ENCODE measurements around the gene KLF15. TPM values are rescaled to one million over a fixed set of nuclear protein-coding genes. Genes with fewer than 3 reads are reported as not detected.

KLF15 gene
- total RNA-seq, 1 donor from 2014 or later = 3.3 TPM

DNA sequence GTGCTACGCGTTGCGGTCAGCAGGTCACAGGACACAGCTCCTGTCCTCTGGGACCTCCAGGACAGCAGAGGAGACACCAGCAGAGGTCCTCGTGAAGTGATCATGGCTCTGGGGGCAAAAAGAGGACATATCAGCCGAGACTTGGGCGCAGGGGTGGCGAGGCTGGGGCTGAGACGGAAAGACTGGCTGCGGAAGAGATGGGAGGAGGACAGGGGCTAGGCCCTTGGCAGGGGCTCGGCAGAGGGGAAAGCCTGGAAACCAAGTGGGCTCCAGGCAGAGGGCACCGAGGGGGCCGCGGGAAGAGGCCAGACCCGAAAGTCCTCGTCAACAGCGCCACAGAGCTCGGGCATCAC lies 32.6 kb upstream of the KLF15 start:
- H3F3A ChIP-seq (ENCODE audit: low read depth) = peaks cover 6% of the 10 kb centered on the region
- no peak for DNase-seq (ENCODE audit: low spot score)
- no peaks in the 10 kb centered on the region for H3K9me3 ChIP-seq (ENCODE audit: low read depth)
- peaks cover 7% of the 10 kb centered on the region for H3K4me1 ChIP-seq
- Mint-ChIP-seq H3K4me3 (no peak overlapping the region), H3K36me3 (no peaks in the 10 kb centered on the region), H3K4me1 (peaks cover 15% of the 10 kb centered on the region), H3K9me3 (no peaks in the 10 kb centered on the region), H3K27ac (peak overlapping the region; percentile 84), H3K27me3 (ENCODE audit: insufficient read depth, low read depth) (peaks cover 6% of the 10 kb centered on the region)
- TF ChIP-seq EZH2phosphoT487 (IDR thresholded peaks at IDR 0.05) (no peak), EZH2 (IDR thresholded peaks at IDR 0.05) (no peak)
- TF ChIP-seq, protein P1, sequence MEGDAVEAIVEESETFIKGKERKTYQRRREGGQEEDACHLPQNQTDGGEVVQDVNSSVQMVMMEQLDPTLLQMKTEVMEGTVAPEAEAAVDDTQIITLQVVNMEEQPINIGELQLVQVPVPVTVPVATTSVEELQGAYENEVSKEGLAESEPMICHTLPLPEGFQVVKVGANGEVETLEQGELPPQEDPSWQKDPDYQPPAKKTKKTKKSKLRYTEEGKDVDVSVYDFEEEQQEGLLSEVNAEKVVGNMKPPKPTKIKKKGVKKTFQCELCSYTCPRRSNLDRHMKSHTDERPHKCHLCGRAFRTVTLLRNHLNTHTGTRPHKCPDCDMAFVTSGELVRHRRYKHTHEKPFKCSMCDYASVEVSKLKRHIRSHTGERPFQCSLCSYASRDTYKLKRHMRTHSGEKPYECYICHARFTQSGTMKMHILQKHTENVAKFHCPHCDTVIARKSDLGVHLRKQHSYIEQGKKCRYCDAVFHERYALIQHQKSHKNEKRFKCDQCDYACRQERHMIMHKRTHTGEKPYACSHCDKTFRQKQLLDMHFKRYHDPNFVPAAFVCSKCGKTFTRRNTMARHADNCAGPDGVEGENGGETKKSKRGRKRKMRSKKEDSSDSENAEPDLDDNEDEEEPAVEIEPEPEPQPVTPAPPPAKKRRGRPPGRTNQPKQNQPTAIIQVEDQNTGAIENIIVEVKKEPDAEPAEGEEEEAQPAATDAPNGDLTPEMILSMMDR (IDR thresholded peaks at IDR 0.05) = no peak
- H3K79me2 ChIP-seq (ENCODE audit: low read depth) = no peaks in the 10 kb centered on the region
- H4K20me1 ChIP-seq (ENCODE audit: low read depth) = no peaks in the 10 kb centered on the region
- H3K4me2 ChIP-seq = peak overlapping the region; percentile 50
- no peak overlapping the region for H3K27ac ChIP-seq
- no peak overlapping the region for H3K4me3 ChIP-seq
- H3K9ac ChIP-seq = no peak overlapping the region
- H3K27me3 ChIP-seq = peaks cover 57% of the 10 kb centered on the region
- peak overlapping the region; percentile 72 for H2AFZ ChIP-seq (replicated peaks)
- no peaks in the 10 kb centered on the region for H3K36me3 ChIP-seq

- H3K27me3 Mint-ChIP-seq (ENCODE audit: insufficient read depth, low read depth) = peaks cover 8% of the 10 kb centered on the region
- H3K36me3 Mint-ChIP-seq = no peaks in the 10 kb centered on the region
- TF ChIP-seq, protein P1 (IDR thresholded peaks at IDR 0.05) = peak; percentile 89
- TF ChIP-seq EZH2phosphoT487 (IDR thresholded peaks at IDR 0.05) (no peak), EZH2 (IDR thresholded peaks at IDR 0.05) (peak; percentile 47)
- H3K4me1 ChIP-seq = peaks cover 4% of the 10 kb centered on the region
- H3K27ac ChIP-seq = no peak overlapping the region
- no peaks in the 10 kb centered on the region for H3K79me2 ChIP-seq (ENCODE audit: low read depth)
- DNase-seq (ENCODE audit: low spot score) = peak; percentile 97
- H2AFZ ChIP-seq (replicated peaks) = peak overlapping the region; percentile 72
- no peaks in the 10 kb centered on the region for H3K9me3 ChIP-seq (ENCODE audit: low read depth)
- no peaks in the 10 kb centered on the region for H4K20me1 ChIP-seq (ENCODE audit: low read depth)
- peak overlapping the region; percentile 84 for H3K27ac Mint-ChIP-seq
- H3K9ac ChIP-seq = no peak overlapping the region
- H3F3A ChIP-seq (ENCODE audit: low read depth) = peaks cover 6% of the 10 kb centered on the region
- H3K4me3 Mint-ChIP-seq = no peak overlapping the region
- no peaks in the 10 kb centered on the region for H3K36me3 ChIP-seq
- H3K4me3 ChIP-seq = peak overlapping the region; percentile 24
- H3K4me2 ChIP-seq = peak overlapping the region; percentile 59
- H3K4me1 Mint-ChIP-seq = peaks cover 12% of the 10 kb centered on the region
- H3K27me3 ChIP-seq = peaks cover 53% of the 10 kb centered on the region
- no peaks in the 10 kb centered on the region for H3K9me3 Mint-ChIP-seq
These were observed 32.0 kb upstream of the KLF15 start for GRCh38 chr3:126389112-126389793.

DNA sequence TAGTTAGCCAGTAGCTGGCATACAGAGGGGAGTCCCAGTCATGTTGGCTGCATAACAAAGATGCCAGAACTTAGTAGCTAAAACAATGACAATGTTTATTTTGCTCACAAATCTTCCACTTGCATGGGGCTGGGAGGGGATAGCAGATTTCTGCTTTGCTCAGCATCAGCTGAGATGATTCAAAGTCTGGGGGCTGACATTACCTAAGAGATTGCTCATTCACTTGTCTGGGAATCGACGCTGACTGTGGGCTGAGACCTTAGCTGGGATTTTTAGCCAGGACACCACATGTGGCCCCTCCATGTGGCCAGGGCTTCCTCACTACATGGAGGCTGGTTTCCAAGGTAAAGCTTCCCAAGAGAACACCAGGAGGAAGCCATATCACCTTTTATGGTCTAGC lies 24.8 kb upstream of the KLF15 start:
- Mint-ChIP-seq H3K27ac (no peak overlapping the region), H3K4me1 (peaks cover 5% of the 10 kb centered on the region), H3K27me3 (ENCODE audit: insufficient read depth, low read depth) (peaks cover 2% of the 10 kb centered on the region), H3K36me3 (no peaks in the 10 kb centered on the region), H3K9me3 (peaks cover 6% of the 10 kb centered on the region), H3K4me3 (no peak overlapping the region)
- no peak for TF ChIP-seq EZH2 (IDR thresholded peaks at IDR 0.05)
- TF ChIP-seq, protein P1 (IDR thresholded peaks at IDR 0.05) = no peak
- TF ChIP-seq EZH2phosphoT487 (IDR thresholded peaks at IDR 0.05) = no peak
- Histone ChIP-seq H3K27me3 (no peaks in the 10 kb centered on the region), H3K79me2 (ENCODE audit: low read depth) (no peaks in the 10 kb centered on the region), H3K9me3 (ENCODE audit: low read depth) (no peaks in the 10 kb centered on the region), H3K4me1 (peaks cover 5% of the 10 kb centered on the region), H3K36me3 (no peaks in the 10 kb centered on the region), H2AFZ (replicated peaks) (no peak overlapping the region), H3K4me3 (no peak overlapping the region), H3K4me2 (no peak overlapping the region), H4K20me1 (ENCODE audit: low read depth) (no peaks in the 10 kb centered on the region), H3K9ac (no peak overlapping the region), H3K27ac (no peak overlapping the region), H3F3A (ENCODE audit: low read depth) (no peaks in the 10 kb centered on the region)
- DNase-seq (ENCODE audit: low spot score) = no peak

Data from neural progenitor cell (in vitro differentiated cells).